Measurements from ENCODE around the gene EMC1.

DNA sequence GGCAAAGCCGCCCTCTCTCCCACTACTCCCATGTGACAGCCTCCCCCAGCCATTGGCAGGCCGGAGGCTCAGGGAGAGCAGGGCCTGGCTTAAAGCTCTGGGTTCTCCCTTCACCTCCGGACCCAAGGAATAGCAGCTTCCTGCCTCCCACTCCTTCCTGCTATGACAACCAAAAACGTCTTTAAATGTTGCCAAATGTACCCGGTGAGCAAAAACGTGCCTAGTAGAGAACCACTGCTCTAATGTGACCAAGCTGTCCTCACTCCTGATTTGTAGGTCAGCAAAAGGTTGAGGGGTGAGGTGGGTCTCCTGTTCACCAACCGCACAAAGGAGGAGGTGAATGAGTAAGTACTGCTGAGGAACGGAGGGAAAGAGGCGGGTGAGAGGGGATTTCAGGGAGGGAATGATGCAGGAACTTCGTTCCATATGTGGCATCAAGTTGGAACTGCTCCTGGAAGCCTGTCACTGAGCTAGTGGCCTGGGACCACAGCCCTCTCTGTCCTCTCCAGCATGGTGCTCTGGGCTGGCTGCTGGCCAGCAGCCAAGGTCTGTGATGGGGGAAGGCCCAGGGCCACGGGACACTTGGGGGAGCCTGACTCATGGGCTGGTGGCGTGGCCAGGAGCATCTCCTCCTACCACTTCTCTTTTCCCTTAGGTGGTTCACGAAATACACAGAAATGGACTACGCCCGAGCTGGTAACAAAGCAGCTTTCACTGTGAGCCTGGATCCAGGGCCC is 6.0 kb upstream of the EMC1 start:
- TF ChIP-seq CTCF (IDR thresholded peaks at IDR 0.05; ENCODE audit: borderline replicate concordance, extremely low read depth, low read length, poor library complexity, severe bottlenecking) (no peak), EZH2 (IDR thresholded peaks at IDR 0.05; ENCODE audit: borderline replicate concordance, low read depth, low read length, severe bottlenecking) (no peak)
